Mucosa of stomach (tissue), 1 donor: ENCODE results near the gene RAB4B.

Experiments used
- H3K27me3 ChIP-seq: one replicate; pipeline ENCODE4 v1.7.0; 2013; ENCODE audit warnings: mild to moderate bottlenecking, low read length; ENCODE audit not compliant: control insufficient read depth, insufficient read depth
- H3K36me3 ChIP-seq: one replicate; pipeline ENCODE4 v1.7.0; 2013; ENCODE audit warnings: low read length; ENCODE audit not compliant: control insufficient read depth, insufficient read depth
- H3K4me1 ChIP-seq: one replicate; pipeline ENCODE4 v1.7.0; 2013; ENCODE audit warnings: mild to moderate bottlenecking, low read length; ENCODE audit not compliant: control insufficient read depth, insufficient read depth
- H3K4me3 ChIP-seq: one replicate; pipeline ENCODE4 v1.7.0; 2013; ENCODE audit warnings: low read length
- H3K9ac ChIP-seq: one replicate; pipeline ENCODE4 v1.7.0; 2013; ENCODE audit warnings: mild to moderate bottlenecking, low read length, moderate library complexity
- H3K9me3 ChIP-seq: one replicate; pipeline ENCODE4 v1.7.0; 2013; ENCODE audit warnings: mild to moderate bottlenecking, low read length, moderate library complexity; ENCODE audit not compliant: control insufficient read depth
- donor health status: Pancreatic carcinoma.

The RAB4B gene

GRCh38 chr19:40801426-40802299 lies 23.6 kb downstream of the RAB4B start:
- Histone ChIP-seq H3K4me3 (no peak overlapping the region), H3K27me3 (no peaks in the 10 kb centered on the region), H3K4me1 (peaks cover 74% of the 10 kb centered on the region), H3K9ac (peak overlapping the region; percentile 42), H3K9me3 (no peaks in the 10 kb centered on the region), H3K36me3 (no peaks in the 10 kb centered on the region)

- Histone ChIP-seq H3K36me3 (peaks cover 6% of the 10 kb centered on the region), H3K27me3 (no peaks in the 10 kb centered on the region), H3K4me3 (peak overlapping the region; percentile 3), H3K9ac (peak overlapping the region; percentile 42), H3K4me1 (peaks cover 81% of the 10 kb centered on the region), H3K9me3 (no peaks in the 10 kb centered on the region)
Observed at GRCh38 chr19:40802300-40803169, 24.5 kb downstream of the RAB4B start.

- peaks cover 14% of the 10 kb centered on the region for H3K36me3 ChIP-seq
- peak overlapping the region; percentile 3 for H3K4me3 ChIP-seq
- H3K9ac ChIP-seq: peak overlapping the region; percentile 42
- no peaks in the 10 kb centered on the region for H3K9me3 ChIP-seq
- H3K27me3 ChIP-seq: no peaks in the 10 kb centered on the region
- peaks cover 75% of the 10 kb centered on the region for H3K4me1 ChIP-seq
Observed at GRCh38 chr19:40803170-40803856, 25.3 kb downstream of the RAB4B start.

GRCh38 chr19:40803857-40804782 lies 26.1 kb downstream of the RAB4B start:
- Histone ChIP-seq H3K9ac (peak overlapping the region; percentile 18), H3K4me1 (peaks cover 75% of the 10 kb centered on the region), H3K9me3 (no peaks in the 10 kb centered on the region), H3K27me3 (no peaks in the 10 kb centered on the region), H3K4me3 (no peak overlapping the region), H3K36me3 (peaks cover 16% of the 10 kb centered on the region)

- no peaks in the 10 kb centered on the region for H3K27me3 ChIP-seq
- peaks cover 16% of the 10 kb centered on the region for H3K36me3 ChIP-seq
- no peaks in the 10 kb centered on the region for H3K9me3 ChIP-seq
- H3K9ac ChIP-seq: peak overlapping the region; percentile 36
- H3K4me1 ChIP-seq: peaks cover 75% of the 10 kb centered on the region
- no peak overlapping the region for H3K4me3 ChIP-seq
Observed at GRCh38 chr19:40804783-40805242, 26.8 kb downstream of the RAB4B start.

GRCh38 chr19:40805258-40805868 lies 27.3 kb downstream of the RAB4B start:
- no peak overlapping the region for H3K4me3 ChIP-seq
- peaks cover 16% of the 10 kb centered on the region for H3K36me3 ChIP-seq

GRCh38 chr19:40806423-40807146 lies 28.5 kb downstream of the RAB4B start:
- H3K4me3 ChIP-seq: no peak overlapping the region
- peak overlapping the region; percentile 7 for H3K9ac ChIP-seq
- peaks cover 68% of the 10 kb centered on the region for H3K4me1 ChIP-seq
- no peaks in the 10 kb centered on the region for H3K9me3 ChIP-seq
- H3K27me3 ChIP-seq: no peaks in the 10 kb centered on the region
- peaks cover 16% of the 10 kb centered on the region for H3K36me3 ChIP-seq

More at GRCh38 chr19:40805258-40805868, 27.3 kb downstream of the RAB4B start:
- Histone ChIP-seq H3K4me1 (peaks cover 74% of the 10 kb centered on the region), H3K27me3 (no peaks in the 10 kb centered on the region), H3K9me3 (no peaks in the 10 kb centered on the region), H3K9ac (peak overlapping the region; percentile 36)

- Histone ChIP-seq H3K4me1 (peaks cover 62% of the 10 kb centered on the region), H3K9ac (no peak overlapping the region), H3K4me3 (no peak overlapping the region), H3K36me3 (peaks cover 16% of the 10 kb centered on the region), H3K27me3 (peaks cover 4% of the 10 kb centered on the region), H3K9me3 (no peaks in the 10 kb centered on the region)
Observed at GRCh38 chr19:40807147-40808020, 29.3 kb downstream of the RAB4B start.

- peaks cover 56% of the 10 kb centered on the region for H3K4me1 ChIP-seq
- H3K9ac ChIP-seq: no peak overlapping the region
- H3K4me3 ChIP-seq: no peak overlapping the region
- peaks cover 16% of the 10 kb centered on the region for H3K36me3 ChIP-seq
- no peaks in the 10 kb centered on the region for H3K9me3 ChIP-seq
- peaks cover 4% of the 10 kb centered on the region for H3K27me3 ChIP-seq
Observed at GRCh38 chr19:40808021-40808325, 29.9 kb downstream of the RAB4B start.

- Histone ChIP-seq H3K27me3 (peaks cover 4% of the 10 kb centered on the region), H3K36me3 (peaks cover 16% of the 10 kb centered on the region), H3K4me3 (no peak overlapping the region), H3K9me3 (no peaks in the 10 kb centered on the region), H3K4me1 (peaks cover 51% of the 10 kb centered on the region), H3K9ac (no peak overlapping the region)
Observed at GRCh38 chr19:40808497-40808896, 30.4 kb downstream of the RAB4B start.
